ENCODE results near the gene AMELY. TPM values are rescaled to one million over a fixed set of nuclear protein-coding genes. Genes with fewer than 3 reads are reported as not detected.

The AMELY gene
- total RNA-seq, 1 experiment from 2014 or later: not detected

Other genes starting within 250 kb of the AMELY start
- gene TBL1Y, start 1.1 kb downstream of the AMELY start, total RNA-seq (2014; rRNA removed): not detected in 2 replicates